ENCODE results near the gene EPHB1. TPM values are rescaled to one million over a fixed set of nuclear protein-coding genes. Genes with fewer than 3 reads are reported as not detected.

EPHB1 gene
- total RNA-seq, 5 donors from 2014 or later (not counting 1 experiment from before 2014, with no cell fraction given) = 0.28 to 0.72 (median 0.31) TPM; not detected in 1

DNA sequence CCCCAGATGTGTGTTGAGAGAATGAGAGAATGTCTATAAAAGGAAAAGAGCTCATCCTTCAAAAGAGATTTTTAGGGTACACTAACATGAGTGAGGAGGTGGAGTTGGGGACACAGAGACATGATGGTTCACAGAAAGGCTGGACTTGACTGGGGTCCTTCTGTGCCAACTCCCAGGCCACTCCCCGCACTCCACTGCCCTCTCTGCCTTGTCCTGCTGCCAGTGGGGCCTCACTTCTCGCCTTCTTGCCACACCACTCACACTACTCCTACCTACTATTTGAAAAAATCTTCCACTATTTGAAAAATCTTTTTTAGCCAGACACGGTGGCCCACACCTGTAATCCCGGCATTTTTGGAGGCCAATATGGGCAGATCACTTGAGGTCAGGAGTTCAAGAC lies 298.1 kb downstream of the EPHB1 start:
- Histone ChIP-seq H3K27me3 (replicated peaks in 1 of 2; ENCODE audit: control insufficient read depth in 2 of 2, extremely low read depth in 1 of 2, insufficient read depth in 2 of 2, low read length in 1 of 2) (peaks cover 0 to 3% of the 10 kb centered on the region in 2 experiments), H3K4me3 (ENCODE audit: control insufficient read depth in 1 of 2, extremely low read depth in 1 of 2, low read length in 1 of 2) (no peak overlapping the region), H3K9me3 (no peaks in the 10 kb centered on the region), H3K27ac (ENCODE audit: low read length) (no peak overlapping the region), H3K4me1 (ENCODE audit: control insufficient read depth in 1 of 2, extremely low read depth in 1 of 2, insufficient read depth in 2 of 2, low read length in 2 of 2) (no peaks in the 10 kb centered on the region), H3K36me3 (ENCODE audit: control insufficient read depth in 2 of 2, extremely low read depth in 1 of 2, insufficient read depth in 1 of 2, low read length in 1 of 2) (no peaks in the 10 kb centered on the region)
- no peak overlapping the region for H3K27ac Mint-ChIP-seq
- H3K4me3 Mint-ChIP-seq = no peak overlapping the region
- ChIA-PET POLR2A (no interaction called here), CTCF (no interaction called here)
- 82% methylated on average over 4 of the region's 4 CpGs for WGBS (ENCODE audit: insufficient coverage)
- ATAC-seq (replicated peaks in 1 of 4) (no peak), DNase-seq (no peak)
- H3K9me3 Mint-ChIP-seq = no peaks in the 10 kb centered on the region
- H3K4me1 Mint-ChIP-seq = no peaks in the 10 kb centered on the region
- no peaks in the 10 kb centered on the region for H3K36me3 Mint-ChIP-seq
- no peaks in the 10 kb centered on the region for H3K27me3 Mint-ChIP-seq

DNA sequence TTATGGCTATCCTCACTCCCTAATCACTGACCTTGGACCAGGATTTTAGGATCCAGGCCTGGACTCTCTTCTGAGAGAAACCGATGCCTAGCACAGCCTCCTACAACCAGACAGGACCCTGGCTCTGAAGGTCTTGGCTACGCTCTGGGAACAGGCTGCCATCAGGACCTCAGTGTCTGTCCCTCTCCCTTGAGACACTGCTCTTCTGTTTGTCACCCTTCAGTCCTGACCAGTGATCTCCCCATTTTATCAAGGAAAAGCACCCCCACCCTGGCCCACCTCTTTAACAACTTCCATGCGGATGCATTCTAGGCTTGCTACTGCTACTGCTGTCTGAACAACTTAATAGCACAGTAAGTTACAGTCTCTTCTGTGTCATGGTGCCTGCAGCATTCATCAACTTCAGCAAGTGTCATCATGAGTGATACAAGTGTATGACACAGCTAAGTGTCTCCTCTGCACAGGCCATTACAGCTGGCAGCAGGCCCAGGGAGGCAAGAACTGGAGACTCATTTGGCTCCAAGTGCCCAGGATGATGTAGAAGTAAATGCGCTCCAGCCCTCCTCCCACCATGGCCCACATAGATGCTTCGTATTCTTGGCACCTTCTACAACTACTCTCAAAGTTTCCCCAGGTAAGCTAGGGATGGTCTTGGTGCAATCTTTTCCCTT lies 302.4 kb downstream of the EPHB1 start:
- H3K36me3 Mint-ChIP-seq = no peaks in the 10 kb centered on the region
- ATAC-seq (replicated peaks in 1 of 4) (no peak), DNase-seq (no peak)
- H3K27ac Mint-ChIP-seq = no peak overlapping the region
- H3K36me3 ChIP-seq (ENCODE audit: control insufficient read depth in 2 of 2, extremely low read depth in 1 of 2, insufficient read depth in 1 of 2, low read length in 1 of 2) = no peaks in the 10 kb centered on the region
- H3K4me1 Mint-ChIP-seq = no peaks in the 10 kb centered on the region
- H3K4me1 ChIP-seq (ENCODE audit: control insufficient read depth in 1 of 2, extremely low read depth in 1 of 2, insufficient read depth in 2 of 2, low read length in 2 of 2) = no peaks in the 10 kb centered on the region
- no peak overlapping the region for H3K27ac ChIP-seq (ENCODE audit: low read length)
- CTCF ChIA-PET = no interaction called here
- H3K27me3 Mint-ChIP-seq = no peaks in the 10 kb centered on the region
- no peak overlapping the region for H3K4me3 ChIP-seq (ENCODE audit: control insufficient read depth in 1 of 2, extremely low read depth in 1 of 2, low read length in 1 of 2)
- no peaks in the 10 kb centered on the region for H3K9me3 Mint-ChIP-seq
- no peak overlapping the region for H3K4me3 Mint-ChIP-seq
- 77% methylated on average over 4 of the region's 5 CpGs for WGBS (ENCODE audit: insufficient coverage)
- peaks cover 0 to 3% of the 10 kb centered on the region in 2 experiments for H3K27me3 ChIP-seq (replicated peaks in 1 of 2; ENCODE audit: control insufficient read depth in 2 of 2, extremely low read depth in 1 of 2, insufficient read depth in 2 of 2, low read length in 1 of 2)
- POLR2A ChIA-PET = no interaction called here
- no peaks in the 10 kb centered on the region for H3K9me3 ChIP-seq

DNA sequence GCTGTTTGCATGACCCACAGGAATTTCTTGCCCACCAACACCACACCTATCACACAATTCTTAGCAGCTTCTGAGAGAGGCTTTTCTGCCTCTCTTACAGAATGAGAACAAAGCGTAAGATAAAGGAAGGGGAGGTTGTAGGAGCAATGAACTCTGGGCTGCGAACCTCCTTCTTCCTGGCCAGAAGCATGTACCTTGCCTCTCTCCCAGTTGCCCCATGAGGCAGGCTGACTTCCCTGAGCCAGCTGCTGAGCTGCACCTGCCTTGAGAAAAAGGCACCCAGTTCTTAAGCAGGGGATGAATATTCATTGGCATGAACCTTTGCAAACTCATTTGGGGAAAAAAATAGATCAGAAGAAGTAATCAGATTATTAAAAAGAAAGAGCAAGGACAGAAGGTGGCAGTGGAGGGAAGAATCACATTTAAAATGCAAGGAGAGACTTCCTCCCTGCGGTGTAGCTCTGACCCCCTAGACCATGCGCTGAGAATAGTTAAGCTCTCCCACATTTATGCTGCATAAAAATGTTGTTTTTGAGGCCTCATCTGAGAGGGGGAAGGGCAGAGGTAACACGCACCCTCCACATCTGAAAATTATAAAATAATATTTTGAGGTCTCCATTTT lies 304.8 kb downstream of the EPHB1 start:
- CTCF ChIA-PET = no interaction called here
- no peak overlapping the region for H3K27ac ChIP-seq (ENCODE audit: low read length)
- no peaks in the 10 kb centered on the region for H3K9me3 Mint-ChIP-seq
- H3K4me3 Mint-ChIP-seq = no peak overlapping the region
- peaks cover 0 to 3% of the 10 kb centered on the region in 2 donors for H3K27me3 Mint-ChIP-seq
- H3K9me3 ChIP-seq = no peaks in the 10 kb centered on the region
- H3K4me1 Mint-ChIP-seq = no peaks in the 10 kb centered on the region
- H3K27ac Mint-ChIP-seq = no peak overlapping the region
- POLR2A ChIA-PET = no interaction called here
- no peaks in the 10 kb centered on the region for H3K4me1 ChIP-seq (ENCODE audit: control insufficient read depth in 1 of 2, extremely low read depth in 1 of 2, insufficient read depth in 2 of 2, low read length in 2 of 2)
- H3K27me3 ChIP-seq (replicated peaks in 1 of 2; ENCODE audit: control insufficient read depth in 2 of 2, extremely low read depth in 1 of 2, insufficient read depth in 2 of 2, low read length in 1 of 2) = no peaks in the 10 kb centered on the region
- no peak for ATAC-seq (replicated peaks in 1 of 4)
- no peak for DNase-seq
- WGBS (ENCODE audit: insufficient coverage) = 67% methylated on average over 1 of the region's 5 CpGs
- no peak overlapping the region for H3K4me3 ChIP-seq (ENCODE audit: control insufficient read depth in 1 of 2, extremely low read depth in 1 of 2, low read length in 1 of 2)
- no peaks in the 10 kb centered on the region for H3K36me3 ChIP-seq (ENCODE audit: control insufficient read depth in 2 of 2, extremely low read depth in 1 of 2, insufficient read depth in 1 of 2, low read length in 1 of 2)
- H3K36me3 Mint-ChIP-seq = no peaks in the 10 kb centered on the region

DNA sequence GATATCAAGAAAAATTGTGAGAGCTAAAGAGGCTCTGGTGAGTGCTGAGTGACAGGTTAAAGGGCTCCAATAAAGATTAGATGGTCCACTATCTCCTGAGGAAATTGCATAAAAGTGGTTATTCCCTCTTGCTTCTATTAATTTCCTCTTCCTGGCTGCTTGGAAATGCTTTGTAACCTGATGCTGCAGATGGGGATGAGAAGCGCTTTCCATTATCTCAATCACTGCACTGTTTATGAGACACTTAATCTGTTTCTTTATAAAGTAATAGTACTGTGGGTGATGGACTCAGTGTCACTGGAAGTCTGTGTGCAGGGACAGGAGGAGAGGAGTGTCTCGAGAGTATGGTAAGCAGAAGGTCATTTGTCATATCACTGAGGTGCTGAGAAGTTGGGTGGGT lies 305.3 kb downstream of the EPHB1 start:
- Mint-ChIP-seq H3K9me3 (peaks cover 0 to 4% (median 2%) of the 10 kb centered on the region in 3 donors), H3K4me3 (no peak overlapping the region), H3K27ac (no peak overlapping the region), H3K27me3 (peaks cover 0 to 7% of the 10 kb centered on the region in 2 donors), H3K36me3 (no peaks in the 10 kb centered on the region), H3K4me1 (no peaks in the 10 kb centered on the region)
- DNase-seq (no peak), ATAC-seq (replicated peaks in 1 of 4) (no peak)
- no peaks in the 10 kb centered on the region for H3K36me3 ChIP-seq (ENCODE audit: control insufficient read depth in 2 of 2, extremely low read depth in 1 of 2, insufficient read depth in 1 of 2, low read length in 1 of 2)
- WGBS (ENCODE audit: insufficient coverage) = no CpG with 5 or more reads among the region's 2 CpGs
- H3K27me3 ChIP-seq (replicated peaks in 1 of 2; ENCODE audit: control insufficient read depth in 2 of 2, extremely low read depth in 1 of 2, insufficient read depth in 2 of 2, low read length in 1 of 2) = no peaks in the 10 kb centered on the region
- H3K4me3 ChIP-seq (ENCODE audit: control insufficient read depth in 1 of 2, extremely low read depth in 1 of 2, low read length in 1 of 2) = no peak overlapping the region
- CTCF ChIA-PET = no interaction called here
- POLR2A ChIA-PET = no interaction called here
- no peak overlapping the region for H3K27ac ChIP-seq (ENCODE audit: low read length)
- no peaks in the 10 kb centered on the region for H3K9me3 ChIP-seq
- no peaks in the 10 kb centered on the region for H3K4me1 ChIP-seq (ENCODE audit: control insufficient read depth in 1 of 2, extremely low read depth in 1 of 2, insufficient read depth in 2 of 2, low read length in 2 of 2)

DNA sequence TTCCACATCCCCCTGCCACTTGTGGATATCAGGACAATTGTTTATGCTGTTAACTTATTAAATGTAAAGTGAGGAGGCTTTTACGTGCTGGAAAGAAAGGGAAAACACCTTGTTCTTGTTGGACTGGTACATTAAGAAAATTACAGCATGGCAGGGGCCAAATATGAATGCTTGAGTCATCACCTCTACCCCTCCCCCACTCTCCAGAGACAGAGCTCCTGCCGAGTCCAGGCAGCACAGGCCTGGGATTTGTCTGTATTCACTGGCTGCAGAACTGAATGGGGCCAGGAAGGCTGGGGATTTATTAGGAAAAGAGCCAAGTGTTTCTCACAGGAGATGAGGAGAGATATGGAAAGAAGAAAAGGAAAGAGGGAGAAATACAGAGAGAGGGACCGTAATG lies 308.9 kb downstream of the EPHB1 start:
- Mint-ChIP-seq H3K36me3 (no peaks in the 10 kb centered on the region), H3K27ac (no peak overlapping the region), H3K4me1 (no peaks in the 10 kb centered on the region), H3K4me3 (no peak overlapping the region), H3K9me3 (peaks cover 3 to 5% (median 4%) of the 10 kb centered on the region in 3 donors), H3K27me3 (peaks cover 0 to 7% of the 10 kb centered on the region in 2 donors)
- H3K9me3 ChIP-seq = no peaks in the 10 kb centered on the region
- ATAC-seq (replicated peaks in 1 of 4) (no peak), DNase-seq (no peak)
- no peak overlapping the region for H3K4me3 ChIP-seq (ENCODE audit: control insufficient read depth in 1 of 2, extremely low read depth in 1 of 2, low read length in 1 of 2)
- H3K27me3 ChIP-seq (replicated peaks in 1 of 2; ENCODE audit: control insufficient read depth in 2 of 2, extremely low read depth in 1 of 2, insufficient read depth in 2 of 2, low read length in 1 of 2) = no peaks in the 10 kb centered on the region
- WGBS (ENCODE audit: insufficient coverage) = no CpG with 5 or more reads among the region's 3 CpGs
- ChIA-PET CTCF (no interaction called here), POLR2A (no interaction called here)
- no peak overlapping the region for H3K27ac ChIP-seq (ENCODE audit: low read length)
- no peaks in the 10 kb centered on the region for H3K4me1 ChIP-seq (ENCODE audit: control insufficient read depth in 1 of 2, extremely low read depth in 1 of 2, insufficient read depth in 2 of 2, low read length in 2 of 2)
- no peaks in the 10 kb centered on the region for H3K36me3 ChIP-seq (ENCODE audit: control insufficient read depth in 2 of 2, extremely low read depth in 1 of 2, insufficient read depth in 1 of 2, low read length in 1 of 2)

DNA sequence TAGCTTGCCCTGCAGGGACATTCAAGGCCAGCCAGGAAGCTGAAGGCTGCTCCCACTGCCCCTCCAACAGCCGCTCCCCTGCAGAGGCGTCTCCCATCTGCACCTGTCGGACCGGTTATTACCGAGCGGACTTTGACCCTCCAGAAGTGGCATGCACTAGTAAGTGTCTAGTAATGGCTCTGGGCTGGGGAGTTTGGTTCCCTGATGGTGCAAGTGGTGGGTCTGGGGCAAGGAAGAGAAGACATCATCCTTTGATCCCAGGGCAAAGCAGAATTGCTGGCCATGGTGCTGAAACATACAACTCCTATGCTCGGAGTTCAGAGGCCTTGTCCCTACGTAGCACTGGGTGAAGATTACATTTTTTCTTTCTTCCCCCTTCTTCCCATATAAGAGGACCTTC lies 311.4 kb downstream of the EPHB1 start:
- no peaks in the 10 kb centered on the region for H3K36me3 ChIP-seq (ENCODE audit: control insufficient read depth in 2 of 2, extremely low read depth in 1 of 2, insufficient read depth in 1 of 2, low read length in 1 of 2)
- WGBS (ENCODE audit: insufficient coverage) = 67% methylated on average over 6 of the region's 8 CpGs
- no peak overlapping the region for H3K4me3 ChIP-seq (ENCODE audit: control insufficient read depth in 1 of 2, extremely low read depth in 1 of 2, low read length in 1 of 2)
- no peak overlapping the region for H3K27ac ChIP-seq (ENCODE audit: low read length)
- no peaks in the 10 kb centered on the region for H3K27me3 ChIP-seq (replicated peaks in 1 of 2; ENCODE audit: control insufficient read depth in 2 of 2, extremely low read depth in 1 of 2, insufficient read depth in 2 of 2, low read length in 1 of 2)
- H3K4me1 Mint-ChIP-seq = no peaks in the 10 kb centered on the region
- no peak overlapping the region for H3K27ac Mint-ChIP-seq
- CTCF ChIA-PET = no interaction called here
- no peaks in the 10 kb centered on the region for H3K36me3 Mint-ChIP-seq
- peaks cover 3 to 9% (median 5%) of the 10 kb centered on the region in 3 donors for H3K9me3 Mint-ChIP-seq
- H3K4me1 ChIP-seq (ENCODE audit: control insufficient read depth in 1 of 2, extremely low read depth in 1 of 2, insufficient read depth in 2 of 2, low read length in 2 of 2) = no peaks in the 10 kb centered on the region
- peaks cover 0 to 7% of the 10 kb centered on the region in 2 donors for H3K27me3 Mint-ChIP-seq
- DNase-seq (no peak), ATAC-seq (replicated peaks in 1 of 4) (no peak)
- no peak overlapping the region for H3K4me3 Mint-ChIP-seq
- no peaks in the 10 kb centered on the region for H3K9me3 ChIP-seq
- POLR2A ChIA-PET = no interaction called here

All from T-cell (primary cell).